Right renal cortex interstitium (tissue), 3 donors: ENCODE measurements around the gene HOTAIR. TPM values are rescaled to one million over a fixed set of nuclear protein-coding genes. Genes with fewer than 3 reads are reported as not detected.

Experiments
- DNase-seq, 3 donors: peaks; one replicate each; pipeline ENCODE4 v3.0.0-alpha.2; 2013; ENCODE audit warnings: low read depth in 3 of 3, low spot score in 2 of 3
- polyA plus RNA-seq, 3 donors: library from polyadenylated mRNA; unstranded; fragments of 120-200 nt; gene quantifications; one replicate each; pipeline ENCODE4 v1.2.1, GENCODE V29; 2013; ENCODE audit not compliant: insufficient read length in 3 of 3

The HOTAIR gene
- polyA plus RNA-seq, 3 donors = 1.1 to 2.9 (median 1.2) TPM

- no peak for DNase-seq
These were observed 2.3 kb upstream of the HOTAIR start for GRCh38 chr12:53976823-53977595.

GRCh38 chr12:53976172-53976822 lies 1.5 kb upstream of the HOTAIR start:
- no peak for DNase-seq

- no peak for DNase-seq
These were observed 862 bp upstream of the HOTAIR start for GRCh38 chr12:53975479-53976152.

GRCh38 chr12:53975064-53975471 lies 314 bp upstream of the HOTAIR start:
- DNase-seq = no peak

GRCh38 chr12:53973236-53974042 lies 1.3 kb downstream of the HOTAIR start:
- DNase-seq = no peak

- no peak for DNase-seq
These were observed 2.0 kb downstream of the HOTAIR start, which contains the start of gene HOXC11 for GRCh38 chr12:53972722-53973235. TSS of gene HOXC11 (plus strand) at chr12:53973126. CDS start at chr12:53973242, 116 bp downstream.

- DNase-seq = no peak
These were observed 2.5 kb downstream of the HOTAIR start for GRCh38 chr12:53972152-53972702.

- DNase-seq = no peak
These were observed 3.1 kb downstream of the HOTAIR start for GRCh38 chr12:53971686-53972085.

- no peak for DNase-seq
These were observed 3.6 kb downstream of the HOTAIR start for GRCh38 chr12:53971129-53971528.

- DNase-seq = no peak
These were observed 4.3 kb downstream of the HOTAIR start for GRCh38 chr12:53970451-53970850.

- DNase-seq = no peak
These were observed 5.0 kb downstream of the HOTAIR start for GRCh38 chr12:53969588-53970259.

- no peak for DNase-seq
These were observed 6.3 kb downstream of the HOTAIR start for GRCh38 chr12:53968214-53969127.

GRCh38 chr12:53967421-53967925 lies 7.3 kb downstream of the HOTAIR start:
- no peak for DNase-seq

GRCh38 chr12:53966385-53967133 lies 8.2 kb downstream of the HOTAIR start:
- DNase-seq = no peak

GRCh38 chr12:53966085-53966384 lies 8.7 kb downstream of the HOTAIR start:
- DNase-seq = no peak

- no peak for DNase-seq
These were observed 9.3 kb downstream of the HOTAIR start for GRCh38 chr12:53965281-53966084.

- DNase-seq = no peak
These were observed 10.4 kb downstream of the HOTAIR start for GRCh38 chr12:53964315-53964713.
